GM10248 (cell line): ENCODE measurements around the gene BAIAP3.

Experiments used
- CTCF ChIA-PET: fragments of 300-600 bp; sonication (Branson Sonifier 250); formaldehyde crosslinking; extraction: SDS; loops from one replicate; lab custom pipeline; 2021; ENCODE audit warnings: antibody characterized with exemption; lab: Yijun Ruan, JAX
- POLR2A ChIA-PET: fragments of 350-650 bp; sonication (Branson Sonifier 250); formaldehyde crosslinking; extraction: SDS; loops from one replicate; lab custom pipeline; 2020; ENCODE audit warnings: antibody characterized with exemption; lab: Yijun Ruan, JAX
- DNase-seq: peaks from one replicate; pipeline ENCODE4 v3.0.0; 2012; ENCODE audit errors: extremely low spot score
- CTCF ChIP-seq: IDR thresholded peaks from 2 replicates; pipeline ENCODE4 v1.5.1; 2012; ENCODE audit warnings: mild to moderate bottlenecking, low read depth; ENCODE audit errors: extremely low read depth, missing control alignments, control extremely low read depth

The BAIAP3 gene

GRCh38 chr16:1333149-1333812 is at the start of gene BAIAP3:
TSS of gene BAIAP3 (plus strand) at chr16:1333645. CDS start at chr16:1338550, 4,905 bp downstream.
- POLR2A ChIA-PET: interaction anchor here (0.6 kb wide), 1 partner anchor 854 kb away, joined by 3 read pairs; no protein-coding TSS in a partner anchor
- peak; percentile 77 for DNase-seq

GRCh38 chr16:1283996-1284616 is 49.3 kb upstream of the BAIAP3 start:
- no peak for DNase-seq
- ChIA-PET CTCF (interaction anchor here (0.9 kb wide), 1 partner anchor 17 kb away, joined by 4 read pairs; no protein-coding TSS in a partner anchor), POLR2A (no interaction called here)
- TF ChIP-seq CTCF: no peak

More at GRCh38 chr16:1333149-1333812, at the start of gene BAIAP3:
- CTCF ChIA-PET: interaction anchor here (1.0 to 1.5 kb wide), 2 partner anchors 9 to 30 kb away, joined by 3 to 4 read pairs; no protein-coding TSS in a partner anchor
- TF ChIP-seq CTCF: no peak

GRCh38 chr16:1285669-1286512 is 47.6 kb upstream of the BAIAP3 start:
- ChIA-PET CTCF (interaction anchor here (1.7 kb wide), 1 partner anchor 15 kb away, joined by 7 read pairs; no protein-coding TSS in a partner anchor), POLR2A (no interaction called here)
- DNase-seq: no peak
- TF ChIP-seq CTCF: no peak

DNA sequence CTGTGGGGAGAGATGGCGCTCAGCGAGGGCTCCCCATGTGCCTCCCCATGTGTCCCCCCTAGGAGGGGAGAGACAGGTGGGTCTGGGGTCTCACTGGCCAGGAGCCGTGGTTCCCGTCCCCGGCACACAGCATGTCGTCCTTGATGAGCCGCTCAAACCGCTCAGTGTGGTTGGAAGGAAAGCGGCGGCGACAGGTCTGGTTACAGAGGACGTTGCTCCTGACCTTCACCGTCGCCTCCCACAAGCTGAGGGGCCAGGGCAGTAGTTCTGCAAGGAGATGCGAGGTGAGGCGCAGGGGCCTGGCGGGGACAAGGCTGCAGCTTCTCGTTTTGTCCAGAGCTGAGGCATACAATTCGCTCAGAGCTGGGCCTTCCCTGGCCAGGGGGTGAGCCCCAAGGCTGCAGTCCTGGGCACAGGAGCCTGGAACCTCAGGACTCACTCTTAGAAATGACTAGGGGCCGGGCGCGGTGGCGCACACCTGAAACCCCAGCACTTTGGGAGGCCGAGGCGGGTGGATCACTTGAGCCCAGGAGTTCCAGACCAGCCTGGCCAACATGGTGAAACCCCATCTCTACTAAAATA is 46.8 kb upstream of the BAIAP3 start:
- DNase-seq: no peak
- ChIA-PET POLR2A (no interaction called here), CTCF (interaction anchor here (1.7 kb wide), 1 partner anchor 14 kb away, joined by 7 read pairs; no protein-coding TSS in a partner anchor)
- no peak for TF ChIP-seq CTCF

DNA sequence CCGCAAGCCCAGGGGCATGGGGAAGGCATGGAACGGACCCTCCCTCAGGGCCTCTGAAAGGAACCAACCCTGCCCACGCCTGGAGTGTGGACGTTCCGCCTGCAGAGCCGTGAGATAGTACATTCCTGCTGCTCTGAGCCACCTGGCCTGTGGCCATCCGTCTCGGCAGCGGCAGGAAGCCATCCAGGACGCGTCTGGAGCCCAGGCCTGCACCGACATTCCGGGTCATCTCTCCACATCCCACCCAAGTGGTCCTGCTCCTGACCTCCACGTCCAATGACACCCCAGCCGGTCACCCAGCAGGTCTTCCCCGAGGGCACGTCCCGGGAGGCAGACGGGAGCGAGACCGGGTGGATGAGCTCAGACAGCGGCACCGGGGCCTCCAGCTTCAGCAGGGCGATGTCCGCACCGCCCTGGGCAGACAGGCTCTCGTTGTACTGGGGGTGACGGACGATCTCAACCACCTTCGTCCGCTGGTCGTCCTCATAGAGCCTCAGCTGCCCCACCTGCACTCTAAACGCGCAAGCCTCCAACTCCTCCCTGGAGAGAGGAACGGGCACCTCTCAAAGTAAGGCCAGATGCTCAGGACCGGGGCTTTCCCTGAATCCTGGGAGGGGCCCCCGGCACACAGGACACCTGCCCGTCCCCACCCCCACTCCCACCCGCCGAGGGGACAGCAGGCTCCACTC is 45.3 kb upstream of the BAIAP3 start:
- no peak for DNase-seq
- TF ChIP-seq CTCF: no peak
- ChIA-PET POLR2A (no interaction called here), CTCF (interaction anchor here (1.7 kb wide), 1 partner anchor 12 kb away, joined by 7 read pairs; no protein-coding TSS in a partner anchor)
